GM19438 (cell line): Measurements from ENCODE around the gene NXF1.
"Not testable (repeated sequence)": the region's sequence is repeated elsewhere in the genome, so short reads cannot be mapped to it uniquely, and the experiment has no call there.

Source experiments
- ATAC-seq: cut with Tn5 transposase; IDR thresholded peaks from one replicate; pipeline ENCODE4 v1.9.1; 2021; ENCODE audit warnings: low read depth; ENCODE audit not compliant: unreplicated experiment

The NXF1 gene

DNA sequence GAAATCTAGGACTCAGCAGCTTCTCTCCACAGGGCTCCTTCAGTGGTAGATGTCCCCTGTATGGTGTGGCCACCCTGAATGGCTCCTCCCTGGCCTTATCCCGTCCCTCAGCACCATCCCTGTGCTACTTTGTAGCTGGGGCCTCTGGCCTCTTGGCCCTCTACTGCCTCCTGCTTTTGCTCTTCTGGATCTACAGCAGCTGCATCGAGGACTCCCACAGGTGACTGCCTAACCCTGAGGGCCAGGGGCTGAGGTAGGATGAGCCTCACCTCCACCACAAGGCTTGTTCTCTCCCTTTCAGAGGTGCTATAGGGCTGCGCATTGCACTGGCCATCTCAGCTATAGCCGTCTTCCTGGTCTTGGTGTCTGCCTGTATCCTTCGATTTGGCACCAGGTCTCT lies 16.2 kb downstream of the NXF1 start:
- ATAC-seq: no peak

DNA sequence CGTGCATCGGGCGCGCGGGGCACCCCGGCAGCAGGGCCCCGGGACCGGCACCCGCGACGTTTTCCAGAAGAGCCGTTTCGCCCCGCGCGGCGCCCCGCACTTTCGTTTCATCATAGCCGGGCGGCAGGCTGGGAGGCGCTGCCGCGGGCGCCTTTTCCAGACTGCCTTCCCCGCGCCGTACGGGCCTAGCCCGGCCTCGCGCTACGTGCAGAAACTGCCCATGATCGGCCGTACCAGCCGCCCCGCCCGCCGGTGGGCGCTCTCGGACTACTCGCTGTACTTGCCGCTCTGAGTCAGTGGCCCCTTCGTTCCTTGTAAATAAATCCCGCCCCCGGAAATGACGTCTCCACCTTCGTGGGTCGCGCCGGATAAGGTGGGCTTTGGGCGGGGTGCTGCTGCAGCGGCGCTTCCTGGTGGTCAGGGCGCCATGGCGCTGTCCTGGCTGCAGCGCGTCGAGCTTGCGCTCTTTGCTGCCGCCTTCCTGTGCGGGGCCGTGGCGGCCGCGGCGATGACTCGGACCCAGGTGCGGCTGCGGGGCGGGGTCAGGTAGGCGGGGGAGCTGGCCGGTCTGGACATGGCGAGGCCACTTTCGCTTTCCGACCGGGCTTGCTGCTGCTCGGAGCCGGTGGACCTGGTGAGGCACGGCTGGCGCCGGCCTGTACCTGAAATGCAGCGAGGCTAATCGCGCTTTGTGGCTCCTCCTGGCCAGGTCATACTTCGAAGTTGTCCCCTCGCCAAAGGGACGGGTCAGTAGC lies 18.1 kb downstream of the NXF1 start, which contains the start of gene TMEM179B:
TSS of gene TMEM179B (plus strand) at position 398 of the 755 bp plus-strand sequence. CDS start at position 428, 30 bp downstream.
- peak; percentile 73 for ATAC-seq

DNA sequence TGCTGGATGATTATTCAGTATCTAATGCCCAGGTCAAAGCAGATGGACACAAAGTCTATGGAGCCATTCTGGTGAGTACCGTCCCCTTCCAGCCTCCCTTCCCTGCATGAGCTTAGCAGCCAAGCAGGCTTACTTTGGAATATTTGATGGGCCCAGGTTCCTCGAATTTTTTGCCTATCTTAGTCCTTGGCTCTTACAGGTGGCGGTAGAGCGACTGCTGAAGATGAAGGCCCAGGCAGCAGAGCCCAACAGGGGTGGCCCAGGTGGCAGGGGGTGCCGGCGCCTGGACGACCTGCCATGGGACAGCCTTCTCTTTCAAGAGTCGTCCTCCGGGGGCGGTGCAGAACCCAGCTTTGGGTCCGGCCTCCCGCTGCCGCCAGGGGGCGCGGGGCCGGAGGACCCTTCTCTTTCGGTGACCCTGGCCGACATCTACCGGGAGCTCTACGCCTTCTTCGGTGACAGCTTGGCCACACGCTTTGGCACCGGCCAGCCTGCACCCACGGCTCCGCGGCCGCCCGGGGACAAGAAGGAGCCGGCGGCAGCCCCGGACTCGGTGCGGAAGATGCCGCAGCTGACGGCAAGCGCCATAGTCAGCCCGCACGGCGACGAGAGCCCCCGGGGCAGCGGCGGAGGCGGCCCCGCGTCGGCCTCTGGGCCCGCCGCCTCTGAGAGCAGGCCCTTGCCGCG lies 18.8 kb downstream of the NXF1 start:
- no peak for ATAC-seq

DNA sequence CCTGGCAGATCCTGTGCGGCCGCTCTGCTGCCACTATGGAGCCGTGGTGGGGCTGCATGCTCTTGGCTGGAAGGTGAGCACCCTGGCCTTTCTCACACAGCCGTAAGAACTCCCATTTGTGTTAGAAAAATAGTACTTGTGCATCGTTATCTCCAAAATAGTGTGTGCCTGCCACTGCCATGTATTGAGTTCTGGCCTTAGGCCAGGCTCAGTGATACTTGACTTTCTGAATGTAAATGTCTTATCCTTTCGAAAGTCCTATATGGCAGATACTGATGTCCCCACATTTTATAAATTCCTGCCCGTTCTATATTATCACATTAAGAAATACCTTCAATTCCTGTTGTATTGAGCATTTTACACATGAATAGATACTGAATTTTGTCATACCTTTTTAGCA lies 22.5 kb downstream of the NXF1 start:
- no peak for ATAC-seq

DNA sequence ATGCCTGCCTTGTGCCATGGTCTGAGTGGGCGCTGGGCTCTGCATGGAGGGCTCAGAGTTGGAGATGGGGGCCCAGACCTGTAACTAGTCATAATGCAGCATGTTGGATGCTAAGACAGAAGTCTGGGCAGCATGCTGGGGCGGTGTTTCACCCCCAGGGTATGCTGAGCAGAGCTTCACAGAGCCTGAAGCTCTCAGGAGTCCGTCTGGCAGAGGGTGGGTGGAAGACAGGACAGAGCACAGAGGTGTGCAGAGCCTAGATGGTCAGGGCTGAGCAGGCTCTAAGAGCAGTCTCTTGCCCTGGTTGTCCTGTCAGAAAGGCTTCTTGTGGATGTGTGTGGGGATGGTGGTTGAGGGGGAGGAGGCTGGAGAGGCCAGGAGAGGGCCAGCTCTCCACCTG lies 26.8 kb downstream of the NXF1 start:
- ATAC-seq: no peak

DNA sequence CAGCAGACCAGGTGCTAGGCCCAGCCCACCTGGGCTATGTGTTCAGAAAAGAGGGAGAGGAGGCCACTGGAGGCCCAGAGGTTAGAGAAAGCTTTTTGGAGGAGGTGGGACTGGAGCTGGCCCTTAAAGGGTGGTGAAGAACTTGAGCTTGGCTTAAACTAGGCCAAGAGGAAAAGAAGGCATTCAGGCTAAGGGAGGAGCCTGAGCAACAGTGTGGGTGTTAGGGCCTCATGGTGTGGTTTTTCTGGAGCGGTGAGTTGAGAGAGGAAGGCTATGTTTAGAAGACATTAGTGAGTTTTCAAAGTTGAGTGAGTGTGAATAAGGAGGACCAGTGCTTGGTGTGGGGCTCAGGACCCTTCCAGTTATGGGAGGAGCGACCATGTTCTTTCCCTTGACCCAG lies 27.9 kb downstream of the NXF1 start:
- ATAC-seq: no peak

DNA sequence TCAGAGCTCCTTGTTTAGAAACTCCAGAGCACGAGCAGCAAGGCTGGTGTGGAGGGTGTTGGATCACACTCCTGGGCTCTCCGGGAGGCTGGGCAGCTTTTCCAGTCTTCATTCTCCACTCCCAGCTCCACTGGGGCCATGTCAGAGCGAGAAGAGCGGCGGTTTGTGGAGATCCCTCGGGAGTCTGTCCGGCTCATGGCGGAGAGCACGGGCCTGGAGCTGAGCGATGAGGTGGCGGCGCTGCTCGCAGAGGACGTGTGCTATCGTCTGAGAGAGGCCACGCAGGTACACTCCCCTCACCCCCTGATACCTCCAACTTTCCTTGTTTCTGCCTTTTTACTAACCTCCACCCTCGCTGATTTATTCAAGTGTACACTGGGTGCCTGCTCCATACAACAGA lies 29.6 kb downstream of the NXF1 start:
- no peak for ATAC-seq

DNA sequence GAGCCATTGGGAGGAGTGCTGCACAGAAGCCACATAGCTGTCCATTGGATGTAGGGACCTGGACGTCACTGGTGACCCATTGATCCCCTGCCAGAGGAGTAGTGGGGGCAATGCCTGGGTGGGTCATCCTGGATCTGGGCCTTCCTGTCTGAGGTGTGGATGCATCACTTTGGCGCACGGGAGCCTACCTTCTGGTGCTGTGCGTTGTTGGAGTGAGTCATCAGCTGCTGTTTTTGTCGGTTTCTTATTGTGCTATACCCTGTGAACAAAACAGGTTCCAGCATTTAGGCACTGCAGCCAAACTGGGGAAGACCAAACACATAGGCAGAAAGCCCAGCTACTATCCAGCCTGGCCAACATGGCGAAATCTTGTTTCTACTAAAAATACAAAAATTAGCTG lies 30.8 kb downstream of the NXF1 start:
- no peak for ATAC-seq

DNA sequence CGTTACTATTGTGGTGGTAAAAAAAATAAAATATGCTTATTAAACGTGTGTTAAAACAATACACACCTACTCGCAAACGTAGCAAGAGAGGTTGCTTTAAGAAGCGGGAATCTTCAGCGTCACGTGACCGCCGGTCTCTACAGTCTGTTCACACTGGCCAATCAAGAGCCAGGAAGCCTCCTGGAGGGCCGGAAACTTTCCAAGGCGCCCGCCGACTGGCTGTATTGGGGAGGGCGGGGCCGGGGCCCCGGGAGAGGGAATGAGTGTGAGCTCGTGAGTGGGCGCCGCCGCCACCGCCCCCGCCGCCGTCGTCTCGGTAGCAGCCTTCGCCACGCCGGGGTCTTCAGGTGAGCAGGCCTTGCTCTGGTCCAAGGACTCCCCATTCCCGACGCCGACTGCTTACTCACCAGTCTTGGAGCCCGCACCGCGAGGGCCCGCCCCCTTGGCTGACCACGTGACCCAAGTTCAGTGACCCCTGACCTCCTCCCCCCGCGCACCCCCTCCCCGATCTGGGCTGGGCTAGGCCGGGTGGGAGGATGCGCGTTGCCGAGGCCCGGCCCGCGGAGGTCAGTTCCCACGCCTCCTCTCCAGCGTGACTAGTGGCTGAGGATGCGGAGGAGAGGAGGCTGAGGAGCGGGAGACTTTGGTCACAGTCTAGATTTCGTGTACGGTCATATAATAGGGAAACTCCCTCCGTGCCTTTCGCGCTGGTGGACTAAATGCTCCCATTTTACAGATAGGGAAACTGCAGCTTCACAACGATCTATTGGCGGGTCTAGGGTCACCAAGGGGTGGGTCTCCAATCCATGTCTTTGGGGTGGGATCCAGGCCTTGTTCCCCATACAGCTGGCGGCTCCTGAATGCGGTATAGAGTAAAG lies 33.9 kb downstream of the NXF1 start, which contains the start of gene TAF6L:
TSS of gene TAF6L (plus strand) at position 253 of the 878 bp plus-strand sequence. CDS start 4,388 bp downstream, outside the sequence.
- peak; percentile 86 for ATAC-seq

DNA sequence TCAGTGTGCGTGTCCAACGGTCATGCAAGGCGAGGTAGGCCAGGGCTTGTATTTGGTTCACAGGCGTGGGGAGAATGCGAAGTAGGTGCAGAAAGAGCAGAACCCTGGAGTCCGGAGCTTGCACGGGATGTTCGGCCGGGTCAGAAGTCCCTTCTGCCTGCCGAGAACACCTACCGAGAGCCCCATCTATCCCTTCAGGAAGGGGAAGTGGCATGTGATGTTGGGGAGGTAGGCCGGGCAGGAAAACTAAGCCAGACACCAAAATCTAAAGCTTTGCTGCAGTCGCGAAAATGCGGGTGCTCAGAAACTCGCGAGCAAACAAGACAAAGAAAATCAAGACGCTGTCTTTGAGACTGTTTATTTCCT lies 34.5 kb downstream of the NXF1 start:
- no peak for ATAC-seq

DNA sequence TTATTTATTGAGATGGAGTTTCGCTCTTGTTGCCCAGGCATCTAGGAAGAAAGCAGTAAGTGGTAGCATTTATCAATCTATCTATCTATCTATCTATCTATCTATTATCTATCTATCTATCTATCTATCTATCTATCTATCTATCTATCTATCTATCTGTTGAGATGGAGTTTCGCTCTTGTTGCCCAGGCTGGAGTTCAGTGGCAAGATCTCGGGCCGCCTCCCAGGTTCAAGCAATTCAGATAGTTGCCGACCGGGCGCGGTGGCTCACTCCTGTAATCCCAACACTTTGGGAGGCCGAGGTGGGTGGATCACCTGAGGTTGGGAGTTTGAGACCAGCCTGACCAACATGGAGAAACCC lies 44.4 kb downstream of the NXF1 start:
- ATAC-seq: not testable (repeated sequence)

DNA sequence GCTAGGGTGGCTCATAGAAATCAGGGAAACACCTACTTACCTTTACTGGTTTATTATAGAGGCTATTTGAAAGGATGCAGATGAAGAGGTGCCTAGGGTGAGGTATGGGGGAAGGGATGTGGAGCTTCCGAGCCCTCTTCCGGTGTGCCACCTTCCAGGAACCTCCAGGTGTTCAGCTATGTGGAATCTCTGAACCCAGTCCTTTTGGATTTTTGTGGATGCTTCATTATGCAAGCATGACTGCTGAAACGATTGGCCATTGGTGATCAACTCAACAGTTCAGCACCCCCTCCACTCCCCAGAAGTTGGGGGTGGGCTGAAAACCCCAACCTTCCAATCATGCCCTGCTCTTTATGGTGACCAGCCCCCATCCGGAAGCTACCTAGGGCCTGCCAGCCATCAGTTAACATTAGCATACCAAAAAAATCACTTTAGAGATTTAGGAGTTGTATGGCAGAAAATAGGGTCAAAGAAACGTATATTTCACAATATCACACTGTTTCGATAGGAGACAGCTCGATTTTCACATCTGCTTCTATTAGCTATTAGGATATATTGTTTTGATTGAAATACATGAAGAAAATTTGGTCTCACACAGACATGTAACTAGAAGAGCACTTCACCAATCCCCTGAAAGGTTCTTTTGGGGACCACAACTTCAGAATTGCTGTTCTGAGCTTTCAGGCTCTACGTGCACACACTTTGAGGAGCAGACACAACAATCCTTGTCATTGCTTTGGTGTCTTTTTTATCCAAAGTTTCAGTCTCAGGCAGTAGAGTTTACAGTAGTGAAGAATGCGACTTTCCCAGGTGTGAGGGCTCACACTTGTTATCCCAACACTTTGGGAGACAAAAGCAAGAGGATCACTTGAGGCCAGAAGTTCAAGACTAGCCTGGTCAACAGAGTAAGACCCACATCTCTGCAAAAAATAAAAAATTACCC lies 47.1 kb downstream of the NXF1 start:
- no peak for ATAC-seq

DNA sequence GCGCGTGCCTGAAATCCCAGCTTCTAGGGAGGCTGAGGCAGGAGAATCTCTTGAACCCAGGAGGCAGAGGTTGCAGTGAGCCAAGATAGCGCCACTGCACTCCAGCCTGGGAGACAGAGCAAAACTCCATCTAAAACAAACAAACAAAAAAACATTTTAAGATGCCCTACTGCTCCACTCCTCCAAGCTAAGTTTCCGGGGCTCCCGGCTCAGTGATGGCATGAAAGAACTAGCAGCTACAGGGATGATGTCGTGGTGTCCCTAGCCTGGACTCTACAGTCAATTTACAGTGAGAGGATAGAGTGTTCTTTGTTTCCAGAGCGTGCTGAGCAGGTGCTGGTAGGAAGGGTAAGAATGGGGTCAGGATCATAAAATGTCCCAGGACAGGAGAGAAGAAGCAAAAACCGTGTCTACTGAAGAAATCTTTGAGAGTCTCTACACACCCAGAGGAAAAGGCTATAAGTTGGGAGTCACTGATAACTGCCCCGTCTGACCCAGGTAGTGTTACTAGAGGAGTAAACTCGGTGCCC lies 50.1 kb downstream of the NXF1 start:
- no peak for ATAC-seq

DNA sequence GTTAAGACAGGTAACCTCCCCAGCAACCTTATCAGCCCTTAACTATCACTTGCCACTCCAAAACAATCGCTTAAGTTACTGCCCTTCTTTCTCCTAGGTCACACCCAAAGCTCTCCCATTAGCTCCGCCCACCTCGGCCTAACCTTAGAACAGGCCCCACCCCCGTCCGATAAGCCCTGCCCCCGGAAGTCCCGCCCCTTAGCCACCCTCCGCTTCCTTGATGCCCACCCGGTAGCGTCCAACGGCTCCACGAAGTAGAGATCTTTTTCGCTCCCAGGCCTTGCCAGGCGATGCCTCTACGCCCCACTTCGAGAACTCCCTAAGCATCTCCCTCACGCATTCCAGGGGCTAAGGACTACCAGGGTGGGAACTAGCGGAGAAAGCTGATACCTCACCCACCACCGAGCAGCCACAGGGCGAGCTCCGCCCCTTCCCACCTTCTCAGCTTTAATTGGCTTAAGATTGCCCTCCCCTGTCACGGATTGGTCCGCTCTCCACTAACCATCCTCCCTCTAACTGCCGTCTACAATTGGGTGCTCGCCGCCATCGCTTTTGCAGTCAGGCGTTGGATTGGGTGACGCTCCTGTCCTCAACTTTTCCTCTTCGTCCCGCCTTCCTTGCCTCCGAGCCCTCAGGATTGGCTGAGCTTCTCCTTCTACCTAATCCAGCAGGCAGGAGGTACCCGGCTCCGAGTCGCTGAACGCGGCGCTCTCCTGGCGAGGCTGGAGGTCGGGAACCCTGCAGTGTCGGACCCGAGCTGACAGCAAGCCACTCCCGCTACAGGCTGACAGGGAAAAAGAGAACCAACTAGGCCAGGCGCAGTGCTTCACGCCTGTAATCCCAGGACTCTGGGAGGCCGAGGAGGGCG lies 51.3 kb downstream of the NXF1 start, which contains the start of gene ZBTB3:
TSS of gene ZBTB3 (minus strand) at position 425 of the 868 bp plus-strand sequence. CDS start 496 bp downstream, outside the sequence.
- peak; percentile 94 for ATAC-seq

DNA sequence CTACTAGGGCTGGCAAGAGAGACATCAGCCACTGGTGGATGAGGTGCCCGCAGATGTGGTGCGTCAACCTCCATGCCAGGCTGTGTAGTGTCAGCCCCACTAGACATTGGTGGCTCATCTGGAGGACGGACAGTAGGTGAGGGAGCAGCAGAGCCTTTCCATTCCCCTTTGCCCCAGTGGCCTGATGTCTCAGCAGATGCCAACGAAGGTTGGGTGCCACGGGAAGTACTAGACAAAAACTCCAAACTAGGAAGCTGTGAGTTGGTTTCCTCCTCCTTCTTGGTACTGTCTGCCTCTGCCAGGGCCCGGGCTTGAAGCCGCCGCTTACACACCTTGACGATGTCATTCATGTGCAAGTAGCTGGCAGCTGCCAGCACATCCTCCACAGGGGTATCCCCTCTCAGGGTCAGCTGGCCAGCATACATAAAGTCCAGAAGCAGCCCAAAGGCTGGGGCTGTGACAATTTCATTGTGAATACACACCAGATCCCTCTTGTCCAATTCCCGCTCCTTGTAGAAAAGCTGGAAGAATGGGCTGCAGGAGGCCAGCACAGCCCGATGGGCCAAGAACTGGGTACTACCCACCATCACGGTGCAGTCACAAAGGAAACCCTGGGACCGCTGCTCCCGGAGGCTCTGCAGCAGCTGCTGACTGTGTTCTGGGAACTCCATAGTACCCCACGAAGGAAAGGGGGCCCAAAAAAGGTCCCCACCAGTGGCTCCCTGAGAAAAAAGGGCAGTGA lies 52.1 kb downstream of the NXF1 start:
- ATAC-seq: peak; percentile 2

DNA sequence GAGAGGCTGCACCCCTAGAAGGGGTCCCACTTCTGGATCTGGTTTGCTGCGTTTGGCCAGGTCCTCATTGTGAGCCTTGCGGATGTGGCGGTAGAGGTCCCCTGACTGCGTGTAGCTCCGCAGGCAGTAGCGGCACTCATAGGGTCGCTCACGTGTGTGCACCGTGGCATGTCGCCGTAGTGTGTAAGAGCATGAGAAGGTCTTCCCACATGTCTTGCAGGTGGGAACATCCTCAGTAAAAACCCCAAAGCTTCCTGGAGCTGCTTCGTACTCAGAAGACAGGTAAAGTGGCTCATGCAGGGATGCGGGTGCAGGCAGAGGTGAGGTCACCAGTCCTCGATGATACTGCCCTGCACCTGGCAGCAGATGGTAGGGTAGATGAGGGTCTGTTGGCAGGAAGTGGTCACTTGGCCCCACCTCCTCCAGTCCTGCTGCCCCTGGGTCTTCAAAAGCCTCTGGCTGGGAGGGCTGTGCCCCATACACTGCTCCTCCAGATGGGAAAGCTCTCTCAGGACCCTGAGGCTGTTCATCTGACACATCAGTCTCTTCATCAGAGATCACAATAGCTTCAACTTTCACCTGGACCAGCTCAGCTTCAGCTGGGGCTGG lies 53.0 kb downstream of the NXF1 start:
- no peak for ATAC-seq

DNA sequence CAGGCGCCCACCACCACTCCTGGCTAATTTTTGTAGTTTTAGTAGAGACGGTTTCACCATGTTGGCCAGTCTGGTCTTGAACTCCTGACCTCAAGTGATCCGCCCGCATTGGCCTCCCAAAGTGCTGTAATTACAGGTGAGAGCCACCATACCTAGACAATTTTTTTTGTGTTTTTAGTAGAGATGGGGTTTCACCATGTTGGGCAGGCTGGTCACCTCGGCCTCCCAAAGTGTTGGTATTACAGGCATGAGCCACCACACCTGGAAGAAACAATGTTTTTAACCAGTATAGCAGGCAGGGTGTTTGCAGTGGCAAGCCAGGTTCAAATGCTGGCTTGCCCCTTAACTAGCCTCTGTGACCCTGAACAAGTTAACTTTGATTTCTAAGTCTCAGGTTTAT lies 55.3 kb downstream of the NXF1 start:
- not testable (repeated sequence) for ATAC-seq
